Esophagus muscularis mucosa (tissue), 4 donors: ENCODE measurements around the gene CHDH. TPM values are rescaled to one million over a fixed set of nuclear protein-coding genes. Genes with fewer than 3 reads are reported as not detected.

Source experiments
- DNase-seq: peaks from one replicate; pipeline ENCODE4 v3.0.0-alpha.2; 2017; ENCODE audit errors: extremely low spot score
- H3K27ac ChIP-seq, 4 donors: fragments of 200-600 bp; sonication (generic); replicated peaks in 1 of 4; 1 replicate in 3 of 4; 2 replicates in 1 of 4; pipeline ENCODE4 v1.5.1; 2016 to 2019; ENCODE audit warnings: mild to moderate bottlenecking in 1 of 4
- H3K27me3 ChIP-seq, 4 donors: fragments of 200-600 bp; sonication (generic); one replicate each; pipeline versions ENCODE4 v1.5.1 to v1.6.0; 2016 to 2019
- H3K36me3 ChIP-seq, 4 donors: fragments of 200-600 bp; sonication (generic); one replicate each; pipeline ENCODE4 v1.5.1; 2016 to 2019
- H3K4me1 ChIP-seq, 4 donors: fragments of 200-600 bp; sonication (generic); one replicate each; pipeline ENCODE4 v1.5.1; 2016 to 2019
- H3K4me3 ChIP-seq, 4 donors: fragments of 200-600 bp; sonication (generic); 1 replicate in 2 of 4; 2 replicates in 2 of 4; pipeline ENCODE4 v1.5.1; 2016 to 2019; ENCODE audit warnings: mild to moderate bottlenecking in 4 of 4, moderate library complexity in 1 of 4
- H3K9me3 ChIP-seq, 4 donors: fragments of 200-600 bp; sonication (generic); 1 replicate in 3 of 4; 2 replicates in 1 of 4; pipeline ENCODE4 v1.5.1; 2016 to 2019
- CTCF ChIP-seq, 3 experiments: fragments of 200-600 bp in 2 of 3; fragments of 450-650 bp in 1 of 3; sonication (generic) in 2 of 3; IDR thresholded peaks; one replicate each; pipeline ENCODE4 v1.5.1; 2017 to 2019; ENCODE audit warnings: antibody characterized with exemption in 3 of 3, mild to moderate bottlenecking in 2 of 3, moderate library complexity in 1 of 3
- EP300 ChIP-seq: sonication (generic); formaldehyde crosslinking; IDR thresholded peaks from one replicate; pipeline ENCODE4 v1.6.1; 2017; ENCODE audit warnings: antibody characterized with exemption
- POLR2A ChIP-seq: fragments of 450-650 bp; IDR thresholded peaks from one replicate; pipeline ENCODE4 v1.6.1; 2017; ENCODE audit warnings: antibody characterized with exemption, moderate library complexity, mild to moderate bottlenecking, low read depth
- POLR2AphosphoS5 ChIP-seq, 2 donors: sonication (generic); formaldehyde crosslinking; IDR thresholded peaks; one replicate each; pipeline ENCODE4 v1.6.1; 2017; ENCODE audit warnings: antibody characterized with exemption in 2 of 2
- WGBS: methylation state at CpG from one replicate; pipeline ENCODE4 v1.1.5; 2018; 5-methylcytosine and 5-hydroxymethylcytosine counted together
- intact Hi-C: fragments of 100-400 bp; cut with DNase I; formaldehyde crosslinking; loops from one replicate; pipeline ENCODE4 v1.15.1; 2023
- total RNA-seq, 4 donors: library from RNA; depleted of rRNA; stranded (reverse); fragments of >200 nt; gene quantifications; one replicate each; pipeline versions ENCODE4 v1.1.0 to v1.2.1, GENCODE V29; 2016

The CHDH gene
- total RNA-seq, 4 donors from 2014 or later, result 0.42 to 3.2 (median 1.7) TPM

DNA sequence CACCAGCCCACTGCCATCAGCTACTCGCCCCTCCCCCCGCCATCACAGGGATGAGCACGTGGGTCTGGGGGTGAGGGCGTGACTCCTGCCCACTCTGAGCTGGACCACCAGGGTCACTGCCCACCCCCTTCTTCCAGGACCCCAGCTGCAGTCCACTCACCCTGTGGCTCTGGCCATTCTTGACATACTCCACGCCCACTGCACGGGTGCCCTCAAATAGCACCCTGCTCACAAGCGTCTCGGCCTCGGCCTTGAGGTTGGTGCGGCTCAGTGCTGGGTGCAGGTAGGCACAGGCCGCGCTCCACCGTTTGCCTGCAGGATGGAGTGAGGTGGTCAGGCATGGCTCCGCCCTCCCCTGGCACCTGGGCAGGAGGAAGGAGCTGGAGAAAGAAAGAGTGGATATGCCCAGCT lies 23.9 kb downstream of the CHDH start:
- Histone ChIP-seq H3K4me3 (no peak overlapping the region), H3K4me1 (no peaks in the 10 kb centered on the region), H3K9me3 (no peaks in the 10 kb centered on the region), H3K27me3 (no peaks in the 10 kb centered on the region), H3K36me3 (peaks cover 0 to 26% (median 6%) of the 10 kb centered on the region in 4 donors), H3K27ac (no peak overlapping the region)
- TF ChIP-seq POLR2A (no peak), EP300 (no peak), CTCF (IDR thresholded peaks at IDR 0.05) (no peak), POLR2AphosphoS5 (IDR thresholded peaks at IDR 0.05) (no peak)
- DNase-seq, result no peak
- intact Hi-C loops, result no loop called here
- 84% methylated on average over 12 of the region's 14 CpGs for WGBS

- no peak overlapping the region for H3K4me3 ChIP-seq
- peaks cover 0 to 29% (median 6%) of the 10 kb centered on the region in 4 donors for H3K36me3 ChIP-seq
- intact Hi-C loops, result no loop called here
- no peak for DNase-seq
- H3K27ac ChIP-seq, result no peak overlapping the region
- TF ChIP-seq POLR2A (no peak), CTCF (IDR thresholded peaks at IDR 0.05) (no peak), POLR2AphosphoS5 (IDR thresholded peaks at IDR 0.05) (no peak), EP300 (no peak)
- no peaks in the 10 kb centered on the region for H3K4me1 ChIP-seq
- WGBS, result 58% methylated on average over 5 of the region's 5 CpGs
- no peaks in the 10 kb centered on the region for H3K27me3 ChIP-seq
- H3K9me3 ChIP-seq, result no peaks in the 10 kb centered on the region
Measured at GRCh38 chr3:53821631-53822121, 24.5 kb downstream of the CHDH start.

- Histone ChIP-seq H3K4me3 (no peak overlapping the region), H3K27ac (no peak overlapping the region), H3K9me3 (no peaks in the 10 kb centered on the region), H3K27me3 (no peaks in the 10 kb centered on the region), H3K36me3 (peaks cover 0 to 29% (median 6%) of the 10 kb centered on the region in 4 donors), H3K4me1 (no peaks in the 10 kb centered on the region)
- intact Hi-C loops, result no loop called here
- 84% methylated on average over 16 of the region's 21 CpGs for WGBS
- no peak for DNase-seq
- TF ChIP-seq POLR2AphosphoS5 (IDR thresholded peaks at IDR 0.05), result no peak
- TF ChIP-seq POLR2A, result no peak
- TF ChIP-seq EP300, result no peak
- TF ChIP-seq CTCF (IDR thresholded peaks at IDR 0.05), result no peak
Measured at GRCh38 chr3:53820756-53821580, 25.3 kb downstream of the CHDH start.

DNA sequence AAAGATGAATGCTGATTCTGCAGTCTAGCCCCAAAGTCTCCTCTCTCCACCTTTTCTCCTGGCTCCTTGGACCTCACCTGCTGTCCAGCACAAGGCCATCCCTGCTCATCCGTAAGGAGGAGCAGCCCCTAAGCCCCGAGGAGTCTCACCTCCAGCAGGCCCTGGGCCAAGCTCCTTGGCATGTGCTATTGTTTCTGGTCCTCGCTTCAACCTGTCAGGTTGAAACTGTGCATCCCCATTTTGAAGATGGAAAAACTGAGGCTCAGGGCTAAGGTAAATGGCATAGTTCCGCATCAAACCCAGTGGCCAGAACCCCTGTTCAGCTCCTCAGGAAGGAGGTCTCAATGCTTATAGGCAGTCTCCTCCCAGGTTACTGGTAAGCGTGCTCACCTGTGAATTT lies 26.1 kb downstream of the CHDH start:
- Histone ChIP-seq H3K9me3 (no peaks in the 10 kb centered on the region), H3K36me3 (peaks cover 0 to 29% (median 6%) of the 10 kb centered on the region in 4 donors), H3K27me3 (no peaks in the 10 kb centered on the region), H3K27ac (no peak overlapping the region), H3K4me1 (no peaks in the 10 kb centered on the region), H3K4me3 (no peak overlapping the region)
- intact Hi-C loops, result no loop called here
- TF ChIP-seq POLR2A (no peak), CTCF (IDR thresholded peaks at IDR 0.05) (no peak), EP300 (no peak), POLR2AphosphoS5 (IDR thresholded peaks at IDR 0.05) (no peak)
- DNase-seq, result no peak
- 89% methylated on average over 5 of the region's 5 CpGs for WGBS
